Natural killer cell treated with Interleukin-12 subunit alpha and Interleukin-12 subunit beta and Interleukin-15 and Interleukin-18, amount 100 ng/mL, for 72 hours (primary cell): ENCODE measurements around the gene CRTC2. TPM values are rescaled to one million over a fixed set of nuclear protein-coding genes. Genes with fewer than 3 reads are reported as not detected.
A peak's percentile ranks its signal among the peaks of the same experiment; 100 is the strongest.

Source experiments
- ATAC-seq, 2 donors: fragments of 150-1000 bp; cut with Tn5 transposase in 1 of 2; sonication (Bioruptor Pico), chemical (Tn5 transposase) in 1 of 2; 2 replicates each; pipeline ENCODE4 v1.10.0; 2021
- DNase-seq: peaks from one replicate; pipeline ENCODE4 v3.0.0; 2022; ENCODE audit warnings: low spot score
- H3K27ac Mint-ChIP-seq, 2 donors: 1 replicate in 1 of 2; 2 replicates in 1 of 2; pipeline ENCODE4 v1.8.0; 2022; ENCODE audit warnings: mixed read lengths in 2 of 2, mild to moderate bottlenecking in 1 of 2, moderate library complexity in 1 of 2
- H3K27me3 Mint-ChIP-seq, 2 donors: 1 replicate in 1 of 2; 2 replicates in 1 of 2; pipeline ENCODE4 v1.8.0; 2022; ENCODE audit warnings: mixed read lengths in 2 of 2
- H3K36me3 Mint-ChIP-seq: one replicate; pipeline ENCODE4 v1.8.0; 2022; ENCODE audit warnings: mixed read lengths
- H3K4me1 Mint-ChIP-seq, 2 donors: 1 replicate in 1 of 2; 2 replicates in 1 of 2; pipeline ENCODE4 v1.8.0; 2022; ENCODE audit warnings: low read depth in 2 of 2, mixed read lengths in 2 of 2, mild to moderate bottlenecking in 1 of 2
- H3K4me3 Mint-ChIP-seq: one replicate; pipeline ENCODE4 v1.8.0; 2022; ENCODE audit warnings: mixed read lengths
- H3K9me3 Mint-ChIP-seq: 2 replicates; pipeline ENCODE4 v1.8.0; 2022; ENCODE audit warnings: mixed read lengths
- total RNA-seq, 2 donors: library from RNA; stranded (reverse); gene quantifications; one replicate each; pipeline ENCODE4 v1.2.3, GENCODE V29; 2022

The CRTC2 gene
- total RNA-seq, 2 donors from 2014 or later: 103 to 129 TPM

- Mint-ChIP-seq H3K4me1 (peaks cover 13 to 34% of the 10 kb centered on the region in 2 donors), H3K4me3 (no peak overlapping the region), H3K36me3 (peaks cover 16% of the 10 kb centered on the region), H3K27me3 (no peaks in the 10 kb centered on the region), H3K27ac (peak overlapping the region in 1 of 2 donors; percentile 43), H3K9me3 (no peaks in the 10 kb centered on the region)
- DNase-seq (no peak), ATAC-seq (no peak)
These were observed 21.1 kb downstream of the CRTC2 start for GRCh38 chr1:153937331-153937730.

GRCh38 chr1:153936011-153936802 lies 22.2 kb downstream of the CRTC2 start:
- Mint-ChIP-seq H3K4me1 (peaks cover 12 to 31% of the 10 kb centered on the region in 2 donors), H3K27me3 (no peaks in the 10 kb centered on the region), H3K36me3 (peaks cover 16% of the 10 kb centered on the region)

DNA sequence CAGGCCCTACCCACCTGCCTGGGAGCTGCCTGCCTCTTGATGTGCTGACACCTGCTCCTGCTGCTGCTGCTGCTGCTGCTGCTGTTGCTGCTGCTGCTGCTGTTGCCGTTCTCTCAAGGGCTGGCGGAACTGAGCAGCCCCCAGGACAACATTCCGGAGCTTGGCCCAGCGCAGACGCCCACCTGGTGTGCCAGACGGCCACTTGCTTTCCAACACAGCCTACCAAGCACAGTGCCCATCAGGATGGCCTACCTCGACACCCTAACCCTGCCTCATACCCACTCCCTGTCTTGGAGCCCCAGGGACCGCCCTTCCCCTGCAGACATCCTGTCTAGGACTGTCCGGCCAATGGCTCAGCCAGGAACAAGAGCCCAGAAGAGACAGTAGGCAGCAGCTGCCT lies 23.7 kb downstream of the CRTC2 start:
- H3K4me3 Mint-ChIP-seq: no peak overlapping the region
- no peaks in the 10 kb centered on the region for H3K27me3 Mint-ChIP-seq
- H3K9me3 Mint-ChIP-seq: no peaks in the 10 kb centered on the region
- peak overlapping the region in 1 of 2 donors; percentile 26 for H3K27ac Mint-ChIP-seq
- H3K4me1 Mint-ChIP-seq: peaks cover 5 to 23% of the 10 kb centered on the region in 2 donors
- no peak for ATAC-seq
- DNase-seq: no peak
- peaks cover 11% of the 10 kb centered on the region for H3K36me3 Mint-ChIP-seq

More at GRCh38 chr1:153936011-153936802, 22.2 kb downstream of the CRTC2 start:
- no peak overlapping the region for H3K4me3 Mint-ChIP-seq
- no peaks in the 10 kb centered on the region for H3K9me3 Mint-ChIP-seq
- ATAC-seq (no peak), DNase-seq (no peak)
- H3K27ac Mint-ChIP-seq: no peak overlapping the region

- ATAC-seq: no peak
- Mint-ChIP-seq H3K27me3 (no peaks in the 10 kb centered on the region), H3K4me3 (no peak overlapping the region), H3K27ac (peak overlapping the region in 1 of 2 donors; percentile 26), H3K4me1 (peaks cover 5 to 21% of the 10 kb centered on the region in 2 donors), H3K36me3 (peaks cover 11% of the 10 kb centered on the region), H3K9me3 (no peaks in the 10 kb centered on the region)
- DNase-seq: no peak
These were observed 24.5 kb downstream of the CRTC2 start for GRCh38 chr1:153933955-153934354.

DNA sequence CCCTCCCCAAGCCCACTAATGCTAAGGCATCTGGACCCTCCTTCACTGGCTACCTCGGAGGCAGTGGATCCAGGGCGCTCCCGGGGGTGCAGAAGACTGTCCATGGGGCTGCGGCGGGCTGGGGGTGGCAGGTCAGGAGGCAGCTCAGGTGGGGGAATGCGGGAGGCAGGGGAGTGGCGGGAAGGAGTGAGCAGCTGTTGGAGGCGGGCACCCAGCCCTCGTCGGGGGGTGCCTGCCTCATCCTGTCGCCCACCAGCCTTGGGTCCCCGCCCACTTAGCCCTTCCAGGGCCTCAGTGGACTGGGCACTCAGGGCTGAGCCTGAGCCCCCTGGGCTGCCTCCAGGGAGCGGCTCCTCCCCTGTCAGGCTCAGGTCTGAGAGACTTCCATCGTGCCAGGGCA lies 25.0 kb downstream of the CRTC2 start:
- ATAC-seq (no peak), DNase-seq (no peak)
- no peak overlapping the region for H3K4me3 Mint-ChIP-seq
- H3K27ac Mint-ChIP-seq: no peak overlapping the region
- H3K27me3 Mint-ChIP-seq: no peaks in the 10 kb centered on the region
- H3K9me3 Mint-ChIP-seq: no peaks in the 10 kb centered on the region
- peaks cover 5 to 26% of the 10 kb centered on the region in 2 donors for H3K4me1 Mint-ChIP-seq
- H3K36me3 Mint-ChIP-seq: peaks cover 11% of the 10 kb centered on the region

DNA sequence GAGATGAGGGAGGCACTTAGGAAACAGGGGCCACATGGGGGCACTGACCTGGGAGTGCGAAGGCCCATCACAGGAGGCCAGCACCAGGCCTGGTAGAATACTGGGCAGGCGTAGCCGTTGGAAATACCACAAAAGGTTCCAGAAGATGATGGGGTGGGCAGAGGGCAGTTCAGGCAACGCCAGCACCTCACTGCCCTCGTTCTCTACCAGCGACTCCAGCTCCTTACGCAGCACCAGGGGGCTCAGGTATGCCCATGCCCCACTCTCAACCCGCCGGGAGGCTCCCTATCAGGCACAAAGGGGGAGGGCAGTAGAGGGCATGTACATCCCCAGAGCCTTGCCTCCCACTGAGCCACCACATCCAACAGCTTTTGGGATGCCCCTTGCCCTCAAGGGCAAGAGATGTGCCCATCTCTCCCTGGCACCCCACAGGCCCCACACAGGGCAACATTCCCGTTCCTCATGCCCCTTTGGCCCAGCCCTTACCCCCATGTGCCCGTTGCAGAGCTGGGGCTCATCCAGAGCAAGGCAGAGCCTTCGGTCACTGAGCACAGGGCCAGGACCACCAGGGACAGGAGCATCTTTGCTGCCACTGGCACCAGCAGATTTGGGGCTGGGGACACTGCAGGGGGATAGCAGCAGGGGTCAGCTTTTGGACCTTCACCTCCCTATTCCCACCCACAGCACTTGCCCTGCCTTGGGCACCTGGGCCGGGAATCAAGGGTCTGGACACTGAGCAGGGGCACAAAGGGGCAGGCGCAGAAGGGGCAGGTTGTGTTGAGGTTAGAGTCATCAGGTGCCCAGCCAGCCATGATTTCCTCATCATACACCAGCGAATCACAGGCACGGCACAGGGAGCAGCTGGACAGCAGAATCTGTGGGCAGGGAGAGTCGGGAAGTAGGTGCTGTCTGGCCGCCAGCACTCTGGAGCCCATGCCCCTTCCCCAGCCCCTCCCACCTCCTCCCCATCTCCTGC lies 26.0 kb downstream of the CRTC2 start:
- Mint-ChIP-seq H3K27ac (no peak overlapping the region), H3K4me1 (peaks cover under 1 to 27% of the 10 kb centered on the region in 2 donors), H3K36me3 (peaks cover 11% of the 10 kb centered on the region), H3K9me3 (no peaks in the 10 kb centered on the region), H3K4me3 (no peak overlapping the region), H3K27me3 (no peaks in the 10 kb centered on the region)
- ATAC-seq (no peak), DNase-seq (no peak)

DNA sequence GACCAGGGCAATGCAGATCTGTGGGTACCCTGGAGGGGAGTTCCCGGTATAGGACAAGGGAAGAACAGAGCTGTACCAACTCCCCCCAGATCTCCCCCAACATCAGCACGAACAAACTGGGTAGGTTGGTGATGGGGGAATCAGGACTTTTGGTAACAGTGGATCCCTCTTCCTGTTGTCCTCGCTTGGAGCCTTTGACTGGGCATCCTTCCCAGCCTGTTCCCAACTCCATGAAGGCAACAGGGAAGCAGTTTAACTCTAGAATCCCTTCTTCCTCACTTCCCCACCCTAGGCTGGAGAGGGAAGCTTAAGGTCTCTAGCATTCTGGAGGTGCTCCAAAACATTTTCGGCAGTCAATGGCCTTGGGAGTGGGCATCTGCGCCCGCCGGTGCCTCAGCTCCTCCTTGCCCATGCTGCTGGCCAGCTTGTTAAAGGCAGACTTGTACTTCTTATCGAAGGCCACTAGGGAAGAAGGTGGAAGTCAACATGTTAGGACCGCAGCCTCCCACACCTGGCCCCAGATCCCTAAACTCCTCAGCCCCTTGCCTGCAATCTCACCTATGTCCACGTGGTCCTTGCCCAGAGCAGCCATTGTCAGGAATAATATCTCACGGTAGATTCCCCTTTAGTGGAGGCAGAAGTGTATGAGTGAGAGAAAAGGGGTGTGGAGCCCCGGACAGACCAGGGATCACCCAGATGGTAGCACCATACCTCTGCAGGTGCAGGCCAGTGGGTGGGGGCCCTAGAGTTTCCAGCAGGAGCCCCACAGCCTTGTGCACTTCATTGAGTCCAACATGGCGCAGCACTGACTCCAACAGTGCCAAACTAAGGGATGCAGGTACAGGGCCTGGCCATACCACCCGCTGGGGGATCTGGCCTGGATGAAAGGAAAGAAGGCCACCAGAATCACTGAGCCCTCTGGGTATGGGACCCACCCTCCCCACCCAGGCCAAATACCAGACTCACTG lies 28.1 kb downstream of the CRTC2 start:
- Mint-ChIP-seq H3K27ac (no peak overlapping the region), H3K36me3 (peaks cover 6% of the 10 kb centered on the region), H3K4me3 (no peak overlapping the region), H3K9me3 (no peaks in the 10 kb centered on the region), H3K4me1 (peaks cover 0 to 18% of the 10 kb centered on the region in 2 donors), H3K27me3 (no peaks in the 10 kb centered on the region)
- DNase-seq: no peak
- no peak for ATAC-seq

DNA sequence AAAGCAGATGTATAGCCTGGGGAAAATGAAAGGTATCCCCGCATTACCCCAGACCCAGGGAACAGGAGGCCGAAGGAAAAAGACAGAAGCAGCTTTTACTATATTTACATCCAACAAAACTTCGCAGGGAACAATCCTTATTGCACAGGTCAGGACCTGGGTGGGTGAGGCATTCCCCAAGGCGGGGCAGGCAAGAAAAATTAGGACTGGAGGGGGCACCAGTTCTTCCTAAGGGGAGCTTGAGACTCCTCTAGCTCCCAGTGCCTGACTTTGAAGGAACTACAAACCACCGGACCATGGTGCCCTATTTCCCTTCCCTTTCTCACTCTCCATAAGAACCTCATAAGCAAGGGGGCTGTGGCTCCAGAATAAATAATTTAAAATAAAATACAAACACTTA lies 29.0 kb downstream of the CRTC2 start:
- no peaks in the 10 kb centered on the region for H3K27me3 Mint-ChIP-seq
- peaks cover 0 to 15% of the 10 kb centered on the region in 2 donors for H3K4me1 Mint-ChIP-seq
- no peaks in the 10 kb centered on the region for H3K9me3 Mint-ChIP-seq
- peaks cover 2% of the 10 kb centered on the region for H3K36me3 Mint-ChIP-seq
- no peak overlapping the region for H3K4me3 Mint-ChIP-seq
- peak overlapping the region; percentile 3 to 62 for H3K27ac Mint-ChIP-seq
- no peak for DNase-seq
- ATAC-seq: no peak

DNA sequence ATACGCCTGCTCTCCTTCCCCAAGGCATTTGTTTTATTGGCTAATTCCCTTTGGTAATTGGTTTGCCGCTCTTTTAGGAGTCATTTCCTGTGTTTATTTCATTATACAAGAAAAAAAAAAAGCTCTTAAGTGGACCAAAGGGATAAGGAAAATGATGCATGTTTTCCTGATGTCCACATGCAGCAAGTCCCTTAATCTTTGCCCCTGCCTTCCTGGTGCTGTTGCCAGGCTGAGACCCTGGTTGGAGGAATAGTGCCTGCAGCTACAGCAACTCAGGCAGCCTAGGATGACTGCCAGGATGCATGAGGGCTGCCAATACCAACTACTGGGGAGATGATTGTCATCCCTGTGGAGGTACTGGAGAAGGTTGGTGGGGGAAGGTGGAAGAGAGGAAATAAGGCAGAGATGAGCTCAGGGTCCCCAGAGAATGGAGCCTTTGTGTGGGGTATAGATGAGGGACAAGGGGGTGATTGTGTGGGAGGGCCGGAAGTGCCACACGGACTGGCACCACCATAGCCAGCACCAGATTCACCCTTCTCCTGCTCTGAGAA lies 29.5 kb downstream of the CRTC2 start:
- Mint-ChIP-seq H3K4me3 (no peak overlapping the region), H3K27ac (peak overlapping the region; percentile 3 to 62), H3K9me3 (no peaks in the 10 kb centered on the region), H3K4me1 (peaks cover 2 to 14% of the 10 kb centered on the region in 2 donors), H3K36me3 (no peaks in the 10 kb centered on the region), H3K27me3 (no peaks in the 10 kb centered on the region)
- ATAC-seq (no peak), DNase-seq (no peak)

- Mint-ChIP-seq H3K27me3 (no peaks in the 10 kb centered on the region), H3K4me1 (peaks cover 7 to 14% of the 10 kb centered on the region in 2 donors), H3K36me3 (no peaks in the 10 kb centered on the region), H3K4me3 (no peak overlapping the region), H3K27ac (peak overlapping the region; percentile 3 to 62), H3K9me3 (no peaks in the 10 kb centered on the region)
- DNase-seq (no peak), ATAC-seq (no peak)
These were observed 30.2 kb downstream of the CRTC2 start for GRCh38 chr1:153928245-153928644.

GRCh38 chr1:153926405-153926804 lies 32.0 kb downstream of the CRTC2 start:
- Mint-ChIP-seq H3K4me1 (peaks cover 13 to 17% of the 10 kb centered on the region in 2 donors), H3K4me3 (no peak overlapping the region), H3K27ac (peak overlapping the region in 1 of 2 donors; percentile 6), H3K27me3 (no peaks in the 10 kb centered on the region), H3K9me3 (no peaks in the 10 kb centered on the region), H3K36me3 (peaks cover 4% of the 10 kb centered on the region)
- DNase-seq (no peak), ATAC-seq (no peak)

DNA sequence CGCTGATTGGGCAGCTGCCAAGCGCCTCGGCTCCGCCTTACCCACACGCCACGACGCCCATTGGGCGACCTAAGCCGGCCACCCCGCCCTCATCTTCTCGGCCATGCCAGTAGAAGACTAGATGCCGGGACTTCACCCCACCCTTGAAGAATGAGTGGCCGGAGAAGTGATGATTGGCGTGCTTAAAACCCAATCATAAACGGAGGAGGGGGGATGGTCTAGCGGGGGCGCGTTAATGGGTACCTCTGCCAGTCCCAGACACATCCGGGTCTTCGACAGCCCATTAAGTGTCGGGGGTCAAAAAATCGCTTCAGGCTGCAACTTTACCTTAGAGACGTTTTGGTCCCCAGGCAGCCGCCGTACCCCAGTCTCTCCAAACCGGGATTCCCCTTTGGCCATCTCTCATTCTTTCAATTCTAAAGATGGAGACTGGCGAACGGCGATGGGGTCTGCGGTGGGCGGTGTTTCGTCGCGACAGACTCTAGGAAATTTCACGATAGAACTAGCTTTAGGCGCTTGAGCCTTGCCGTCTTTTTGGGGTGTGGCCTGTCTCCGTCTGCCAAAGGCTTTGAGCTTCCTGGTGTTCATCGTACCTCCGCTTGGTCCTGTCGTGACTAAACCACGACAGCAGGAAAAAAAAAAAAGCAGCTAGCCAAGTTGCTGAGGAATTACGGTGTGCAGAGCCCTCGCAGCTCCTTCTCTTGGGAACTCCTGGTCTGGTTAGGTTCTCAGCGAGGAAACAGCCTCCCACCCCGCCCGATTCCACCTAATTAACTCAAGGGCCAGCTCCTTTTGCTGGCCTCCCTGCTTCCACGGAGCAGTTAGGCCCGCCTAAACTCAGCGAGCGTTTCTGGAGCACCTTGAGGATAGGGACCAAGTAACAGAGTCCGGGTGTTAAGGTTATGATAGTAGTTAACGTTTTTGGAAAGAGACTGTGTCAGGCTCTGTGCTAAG lies 35.2 kb downstream of the CRTC2 start, which contains the start of gene GATAD2B:
Gene GATAD2B, minus strand, starts transcription at position 1 of the 954 bp plus-strand sequence. CDS start 94,625 bp downstream, outside the sequence.
- no peaks in the 10 kb centered on the region for H3K27me3 Mint-ChIP-seq
- H3K4me3 Mint-ChIP-seq: peak within 1 kb of the TSS; percentile 95
- DNase-seq (peak; percentile 100), ATAC-seq (peak; percentile 98)
- H3K36me3 Mint-ChIP-seq: peaks cover 4% of the 10 kb centered on the region
- H3K27ac Mint-ChIP-seq: peak within 1 kb of the TSS; percentile 94 to 96
- H3K4me1 Mint-ChIP-seq: peaks cover 29 to 40% of the 10 kb centered on the region in 2 donors
- H3K9me3 Mint-ChIP-seq: no peaks in the 10 kb centered on the region
